Measurements from ENCODE around the gene BMPER.

DNA sequence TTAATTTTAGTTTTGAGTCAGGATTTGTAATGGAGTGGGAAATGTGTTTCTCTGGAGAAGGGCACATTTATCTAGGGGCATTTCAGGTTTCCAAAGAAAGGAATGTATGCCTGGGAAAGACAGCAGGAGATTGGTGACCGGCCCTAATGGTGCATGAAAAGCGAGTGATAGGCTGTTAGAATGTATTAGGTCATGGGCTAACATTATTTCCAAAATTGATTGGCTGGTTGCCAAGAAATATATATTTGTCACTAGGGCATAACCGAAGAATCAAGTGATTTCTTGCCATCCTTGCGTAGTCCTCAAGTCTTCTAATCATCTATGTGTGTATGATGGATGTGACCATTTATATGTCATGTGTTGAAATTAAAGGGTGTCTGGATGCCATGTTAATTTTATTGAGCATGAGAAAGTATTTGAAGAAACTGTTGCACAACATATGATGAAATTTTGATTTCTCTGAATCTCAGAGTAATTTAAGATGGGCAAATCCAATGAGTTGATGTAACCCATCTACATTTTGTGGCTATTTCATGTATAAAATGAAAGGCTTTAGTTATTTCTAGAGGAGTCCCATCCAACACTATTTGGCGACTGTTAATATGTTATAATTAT, 248.4 kb downstream of the BMPER start:
- no peak for TF ChIP-seq TCF7L2 (IDR thresholded peaks at IDR 0.05; ENCODE audit: low read depth, low read length)
- TF ChIP-seq POLR2AphosphoS5 (IDR thresholded peaks at IDR 0.05; ENCODE audit: low read depth, low read length): no peak
